ENCODE data around the gene FOXA1. TPM values are rescaled to one million over a fixed set of nuclear protein-coding genes. Genes with fewer than 3 reads are reported as not detected.

Gene FOXA1
- total and polyA plus RNA-seq, 2 of the 4 experiments (the other 2 are of a cell fraction), result 0.18 to 0.31 TPM

DNA sequence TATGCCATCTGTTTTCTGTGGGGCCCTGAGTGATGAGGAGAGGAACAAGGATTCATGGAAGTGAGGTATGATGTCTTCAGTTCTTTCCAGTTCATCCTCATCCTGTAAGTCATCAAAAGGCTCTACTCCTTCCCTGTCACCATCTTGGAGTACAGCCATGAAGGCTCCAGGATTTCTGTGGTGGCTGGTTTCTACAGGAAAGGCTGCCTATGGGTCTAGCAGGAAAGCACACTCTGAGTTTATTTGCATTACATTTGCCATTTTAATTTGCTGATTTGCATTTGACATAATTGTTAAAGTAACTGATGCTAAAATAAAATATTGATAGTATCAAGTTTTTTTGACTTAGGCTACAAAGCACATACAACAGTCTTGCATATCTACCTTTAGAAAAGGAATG, 11.6 kb upstream of the FOXA1 start:
- no peak for ATAC-seq (ENCODE audit: low read depth)
- no peak for DNase-seq
- no peak overlapping the region for H3K27ac ChIP-seq (ENCODE audit: insufficient read depth, low read length)
- H3K36me3 ChIP-seq (ENCODE audit: control insufficient read depth, insufficient read depth, low read length), result no peaks in the 10 kb centered on the region
- TF ChIP-seq BHLHE40 (IDR thresholded peaks at IDR 0.05; ENCODE audit: low read depth, low read length) (no peak), FOS (IDR thresholded peaks at IDR 0.05; ENCODE audit: low read depth, low read length) (no peak), MAFK (IDR thresholded peaks at IDR 0.05; ENCODE audit: low read depth, low read length) (no peak), RFX5 (IDR thresholded peaks at IDR 0.05; ENCODE audit: low read depth, low read length) (no peak), MAZ (IDR thresholded peaks at IDR 0.05; ENCODE audit: borderline replicate concordance, low read depth, low read length) (no peak), POLR2A (IDR thresholded peaks at IDR 0.05; ENCODE audit: low read depth, low read length) (no peak), RCOR1 (IDR thresholded peaks at IDR 0.05; ENCODE audit: insufficient replicate concordance, low read length) (no peak), CEBPB (IDR thresholded peaks at IDR 0.05; ENCODE audit: low read depth, low read length) (no peak), CHD1 (IDR thresholded peaks at IDR 0.05; ENCODE audit: low read depth, low read length) (no peak), SMC3 (IDR thresholded peaks at IDR 0.05; ENCODE audit: low read depth, low read length) (no peak), MXI1 (IDR thresholded peaks at IDR 0.05; ENCODE audit: borderline replicate concordance, low read depth, low read length) (no peak)
- TF ChIP-seq, protein P1, sequence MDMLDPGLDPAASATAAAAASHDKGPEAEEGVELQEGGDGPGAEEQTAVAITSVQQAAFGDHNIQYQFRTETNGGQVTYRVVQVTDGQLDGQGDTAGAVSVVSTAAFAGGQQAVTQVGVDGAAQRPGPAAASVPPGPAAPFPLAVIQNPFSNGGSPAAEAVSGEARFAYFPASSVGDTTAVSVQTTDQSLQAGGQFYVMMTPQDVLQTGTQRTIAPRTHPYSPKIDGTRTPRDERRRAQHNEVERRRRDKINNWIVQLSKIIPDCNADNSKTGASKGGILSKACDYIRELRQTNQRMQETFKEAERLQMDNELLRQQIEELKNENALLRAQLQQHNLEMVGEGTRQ (IDR thresholded peaks at IDR 0.05; ENCODE audit: low read depth, low read length), result no peak
- TF ChIP-seq, protein P2, sequence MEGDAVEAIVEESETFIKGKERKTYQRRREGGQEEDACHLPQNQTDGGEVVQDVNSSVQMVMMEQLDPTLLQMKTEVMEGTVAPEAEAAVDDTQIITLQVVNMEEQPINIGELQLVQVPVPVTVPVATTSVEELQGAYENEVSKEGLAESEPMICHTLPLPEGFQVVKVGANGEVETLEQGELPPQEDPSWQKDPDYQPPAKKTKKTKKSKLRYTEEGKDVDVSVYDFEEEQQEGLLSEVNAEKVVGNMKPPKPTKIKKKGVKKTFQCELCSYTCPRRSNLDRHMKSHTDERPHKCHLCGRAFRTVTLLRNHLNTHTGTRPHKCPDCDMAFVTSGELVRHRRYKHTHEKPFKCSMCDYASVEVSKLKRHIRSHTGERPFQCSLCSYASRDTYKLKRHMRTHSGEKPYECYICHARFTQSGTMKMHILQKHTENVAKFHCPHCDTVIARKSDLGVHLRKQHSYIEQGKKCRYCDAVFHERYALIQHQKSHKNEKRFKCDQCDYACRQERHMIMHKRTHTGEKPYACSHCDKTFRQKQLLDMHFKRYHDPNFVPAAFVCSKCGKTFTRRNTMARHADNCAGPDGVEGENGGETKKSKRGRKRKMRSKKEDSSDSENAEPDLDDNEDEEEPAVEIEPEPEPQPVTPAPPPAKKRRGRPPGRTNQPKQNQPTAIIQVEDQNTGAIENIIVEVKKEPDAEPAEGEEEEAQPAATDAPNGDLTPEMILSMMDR (conservative IDR thresholded peaks at IDR 0.05; ENCODE audit: low read depth, low read length), result no peak
- TF ChIP-seq, protein P3, sequence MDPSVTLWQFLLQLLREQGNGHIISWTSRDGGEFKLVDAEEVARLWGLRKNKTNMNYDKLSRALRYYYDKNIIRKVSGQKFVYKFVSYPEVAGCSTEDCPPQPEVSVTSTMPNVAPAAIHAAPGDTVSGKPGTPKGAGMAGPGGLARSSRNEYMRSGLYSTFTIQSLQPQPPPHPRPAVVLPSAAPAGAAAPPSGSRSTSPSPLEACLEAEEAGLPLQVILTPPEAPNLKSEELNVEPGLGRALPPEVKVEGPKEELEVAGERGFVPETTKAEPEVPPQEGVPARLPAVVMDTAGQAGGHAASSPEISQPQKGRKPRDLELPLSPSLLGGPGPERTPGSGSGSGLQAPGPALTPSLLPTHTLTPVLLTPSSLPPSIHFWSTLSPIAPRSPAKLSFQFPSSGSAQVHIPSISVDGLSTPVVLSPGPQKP (IDR thresholded peaks at IDR 0.05; ENCODE audit: borderline replicate concordance, low read depth, low read length), result no peak
- dilution Hi-C loops (cut with HindIII; ENCODE audit: low sequenced_read_pairs, unreplicated experiment), result no loop called here
- no peak overlapping the region for H2AK5ac ChIP-seq (ENCODE audit: low read depth, low read length)
- H3K18ac ChIP-seq (ENCODE audit: low read depth, low read length), result no peak overlapping the region
- H2AK9ac ChIP-seq (replicated peaks; ENCODE audit: low read depth, low read length, poor library complexity), result no peak overlapping the region
- intact Hi-C loops (cut with micrococcal nuclease), result no loop called here
- no peak overlapping the region for H2AFZ ChIP-seq (replicated peaks; ENCODE audit: low read length, poor library complexity)
- no peak overlapping the region for H4K91ac ChIP-seq (ENCODE audit: insufficient read depth, low read depth, low read length)
- no peak overlapping the region for H3K4me2 ChIP-seq (ENCODE audit: low read depth, low read length)
- H3K14ac ChIP-seq (replicated peaks; ENCODE audit: low read depth, low read length), result no peak overlapping the region
- no peak overlapping the region for H2BK5ac ChIP-seq (ENCODE audit: low read depth, low read length, poor library complexity, severe bottlenecking)
- H3K4me3 ChIP-seq (ENCODE audit: insufficient read depth, low read depth, low read length), result no peak overlapping the region
- H3K9ac ChIP-seq (ENCODE audit: low read depth, low read length), result no peak overlapping the region
- H4K20me1 ChIP-seq (ENCODE audit: insufficient read depth, low read length), result no peaks in the 10 kb centered on the region
- no peak overlapping the region for H2BK15ac ChIP-seq (ENCODE audit: low read depth, low read length)
- CTCF ChIA-PET, result interaction anchor here (0.6 to 1.2 kb wide), 3 partner anchors 37 to 374 kb away, joined by 3 read pairs; no protein-coding TSS in a partner anchor
- no peak overlapping the region for H2BK20ac ChIP-seq (ENCODE audit: low read depth, low read length)
- H3K27me3 ChIP-seq (ENCODE audit: control insufficient read depth, insufficient read depth, low read length), result peaks cover 78% of the 10 kb centered on the region
- no TSS peak for BruUV-seq (replicated peaks)
- peaks cover 23% of the 10 kb centered on the region for H3K9me3 ChIP-seq (ENCODE audit: control insufficient read depth, insufficient read depth, low read length)
- no peak overlapping the region for H3K4ac ChIP-seq (ENCODE audit: low read depth, low read length)
- no peaks in the 10 kb centered on the region for H3K79me1 ChIP-seq (ENCODE audit: low read depth in 1 of 2, low read length in 2 of 2)
- POLR2A ChIA-PET (ENCODE audit: unreplicated experiment), result no interaction called here
- H4K5ac ChIP-seq (ENCODE audit: low read depth, low read length), result no peak overlapping the region
- H2BK120ac ChIP-seq (ENCODE audit: low read depth, low read length), result no peak overlapping the region
- no peaks in the 10 kb centered on the region for H3K9me1 ChIP-seq (ENCODE audit: insufficient read depth, low read length)
- H3K56ac ChIP-seq (ENCODE audit: extremely low read depth, insufficient read depth, low read length), result no peak overlapping the region
- H4K8ac ChIP-seq (ENCODE audit: low read depth in 2 of 2, low read length in 2 of 2), result no peak overlapping the region
- in situ Hi-C loops (cut with MboI; ENCODE audit: low sequenced_read_pairs), result no loop called here
- no peak overlapping the region for H3K23ac ChIP-seq (ENCODE audit: low read depth, low read length)
- no peaks in the 10 kb centered on the region for H3K4me1 ChIP-seq (ENCODE audit: control insufficient read depth, insufficient read depth, low read length)
